Liver (tissue), 9 donors: ENCODE measurements around the gene FER. TPM values are rescaled to one million over a fixed set of nuclear protein-coding genes. Genes with fewer than 3 reads are reported as not detected.

ENCODE experiments used
- DNase-seq: peaks from one replicate; pipeline ENCODE4 v3.0.0-alpha.2; 2017; ENCODE audit warnings: low spot score
- H3K27ac ChIP-seq, 2 donors: one replicate each; pipeline ENCODE4 v1.7.0; 2013; ENCODE audit warnings: inconsistent platforms in 2 of 2, low read length in 2 of 2, control low read depth in 1 of 2, low read depth in 1 of 2, mild to moderate bottlenecking in 1 of 2
- H3K27me3 ChIP-seq, 4 donors: one replicate each; pipeline versions ENCODE4 v1.6.1 to v1.7.0; 2013; ENCODE audit warnings: low read length in 3 of 4, inconsistent platforms in 1 of 4, mild to moderate bottlenecking in 1 of 4, moderate library complexity in 1 of 4; ENCODE audit not compliant: control insufficient read depth in 4 of 4, insufficient read depth in 4 of 4
- H3K36me3 ChIP-seq, 4 donors: one replicate each; pipeline versions ENCODE4 v1.6.1 to v1.7.0; 2013; ENCODE audit warnings: low read length in 3 of 4, mild to moderate bottlenecking in 3 of 4, low read depth in 1 of 4, moderate library complexity in 1 of 4; ENCODE audit not compliant: control insufficient read depth in 4 of 4, insufficient read depth in 3 of 4
- H3K4me1 ChIP-seq, 4 donors: one replicate each; pipeline versions ENCODE4 v1.6.1 to v1.7.0; 2013; ENCODE audit warnings: low read length in 3 of 4, mild to moderate bottlenecking in 3 of 4, moderate library complexity in 1 of 4; ENCODE audit not compliant: control insufficient read depth in 4 of 4, insufficient read depth in 4 of 4
- H3K4me3 ChIP-seq, 3 donors: one replicate each; pipeline versions ENCODE4 v1.6.1 to v1.7.0; 2013; ENCODE audit warnings: low read length in 3 of 3, control low read depth in 1 of 3, low read depth in 1 of 3, mild to moderate bottlenecking in 1 of 3
- H3K9ac ChIP-seq, 2 donors: one replicate each; pipeline ENCODE4 v1.7.0; 2013; ENCODE audit warnings: low read length in 2 of 2, mild to moderate bottlenecking in 2 of 2, moderate library complexity in 2 of 2, control low read depth in 1 of 2, low read depth in 1 of 2
- H3K9me3 ChIP-seq, 4 donors: one replicate each; pipeline versions ENCODE4 v1.6.1 to v1.7.0; 2013; ENCODE audit warnings: low read length in 3 of 4; ENCODE audit not compliant: control insufficient read depth in 4 of 4
- ATF3 ChIP-seq: IDR thresholded peaks from 2 replicates; pipeline ENCODE4 v1.6.1; 2016; ENCODE audit warnings: antibody characterized with exemption
- EGR1 ChIP-seq, 2 donors: IDR thresholded peaks; 2 replicates each; pipeline ENCODE4 v1.6.1; 2016 to 2018; ENCODE audit warnings: antibody characterized with exemption in 2 of 2, low read depth in 2 of 2
- FOXA1 ChIP-seq: IDR thresholded peaks from 2 replicates; pipeline ENCODE4 v1.6.1; 2016; ENCODE audit warnings: antibody characterized with exemption
- FOXA2 ChIP-seq: IDR thresholded peaks from 2 replicates; pipeline ENCODE4 v1.6.1; 2016; ENCODE audit warnings: antibody characterized with exemption
- HNF4G ChIP-seq: IDR thresholded peaks from 2 replicates; pipeline ENCODE4 v1.6.1; 2016; ENCODE audit warnings: antibody characterized with exemption
- NR2F2 ChIP-seq: IDR thresholded peaks from 2 replicates; pipeline ENCODE4 v1.6.1; 2016; ENCODE audit warnings: antibody characterized with exemption
- RAD21 ChIP-seq, 2 donors: IDR thresholded peaks; 2 replicates each; pipeline ENCODE4 v1.6.1; 2016; ENCODE audit warnings: antibody characterized with exemption in 2 of 2, mild to moderate bottlenecking in 2 of 2
- REST ChIP-seq: IDR thresholded peaks from 2 replicates; pipeline ENCODE4 v1.6.1; 2016; ENCODE audit warnings: antibody characterized with exemption, mild to moderate bottlenecking
- RXRA ChIP-seq, 2 donors: IDR thresholded peaks; 2 replicates each; pipeline ENCODE4 v1.6.1; 2017 to 2018; ENCODE audit warnings: antibody characterized with exemption in 2 of 2, mild to moderate bottlenecking in 1 of 2
- SP1 ChIP-seq: IDR thresholded peaks from 2 replicates; pipeline ENCODE4 v1.6.1; 2018; ENCODE audit warnings: antibody characterized with exemption, mild to moderate bottlenecking
- TAF1 ChIP-seq: conservative IDR thresholded peaks from 2 replicates; pipeline ENCODE4 v1.6.1; 2016; ENCODE audit warnings: antibody characterized with exemption, mild to moderate bottlenecking
- WGBS: extraction: QIAGEN DNeasy Blood & Tissue Kit; methylation state at CpG from one replicate; pipeline ENCODE4 v1.1.7; 2013; 5-methylcytosine and 5-hydroxymethylcytosine counted together
- polyA plus RNA-seq, 2 donors: library from polyadenylated mRNA; stranded (reverse) in 1 of 2; unstranded in 1 of 2; fragments of 200-250 nt in 1 of 2; fragments of >200 nt in 1 of 2; fragmentation: Nextera tagmentation in 1 of 2; extraction: Ambion mirVana in 1 of 2; gene quantifications; one replicate each; pipeline versions ENCODE4 v1.2.1 to v1.2.3, GENCODE V29; 2013 to 2015
- total RNA-seq, 2 donors: library from RNA; depleted of rRNA; stranded (reverse); fragments of >200 nt; gene quantifications; one replicate each; pipeline ENCODE4 v1.2.3, GENCODE V29; 2014
- TF ChIP-seq, protein P1 (sequence below): IDR thresholded peaks from 2 replicates; pipeline ENCODE4 v1.6.1; 2016; ENCODE audit warnings: antibody characterized with exemption
- donor health status: healthy.
- donor health status: healthy.
- donor health status: healthy.
- donor health status: healthy.
- donor health status: healthy.

The FER gene
- total and polyA plus RNA-seq, 4 donors: 0.83 to 9.8 (median 5.9) TPM

- no peak overlapping the region for H3K27ac ChIP-seq
- no peaks in the 10 kb centered on the region for H3K36me3 ChIP-seq
- peaks cover 0 to 2% (median 0%) of the 10 kb centered on the region in 4 donors for H3K4me1 ChIP-seq
- TF ChIP-seq REST (no peak), NR2F2 (no peak), RAD21 (IDR thresholded peaks at IDR 0.05) (no peak), FOXA2 (no peak), FOXA1 (no peak), EGR1 (IDR thresholded peaks at IDR 0.05; ENCODE audit: low read depth in 2 of 2) (no peak)
- TF ChIP-seq, protein P1, sequence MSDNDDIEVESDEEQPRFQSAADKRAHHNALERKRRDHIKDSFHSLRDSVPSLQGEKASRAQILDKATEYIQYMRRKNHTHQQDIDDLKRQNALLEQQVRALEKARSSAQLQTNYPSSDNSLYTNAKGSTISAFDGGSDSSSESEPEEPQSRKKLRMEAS: no peak
- DNase-seq: no peak
- H3K9ac ChIP-seq: no peak overlapping the region
- H3K27me3 ChIP-seq: no peaks in the 10 kb centered on the region
- H3K4me3 ChIP-seq: no peak overlapping the region
- 96% methylated on average over 4 of the region's 4 CpGs for WGBS
- no peaks in the 10 kb centered on the region for H3K9me3 ChIP-seq
Measured at GRCh38 chr5:109163336-109163735, 415.6 kb downstream of the FER start.

DNA sequence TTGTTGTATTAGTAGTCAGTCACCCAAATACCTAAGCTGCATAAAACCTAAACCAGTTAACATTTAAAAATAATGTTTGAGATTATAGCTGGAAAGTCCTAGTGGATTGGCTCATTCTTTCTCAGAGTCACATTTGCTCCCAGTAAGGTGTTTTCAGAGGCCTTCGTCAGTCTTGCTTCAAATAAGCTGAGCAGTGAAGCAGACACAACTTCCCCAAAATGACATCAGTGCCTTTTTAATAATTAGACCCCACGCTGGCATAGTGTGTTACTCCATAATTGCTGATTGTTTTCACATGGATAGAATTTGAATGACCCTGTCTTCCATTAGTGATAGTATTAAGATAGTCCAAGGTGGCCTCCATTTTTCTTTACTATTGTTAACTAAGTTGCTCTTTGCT lies 416.3 kb downstream of the FER start:
- Histone ChIP-seq H3K27me3 (no peaks in the 10 kb centered on the region), H3K9me3 (no peaks in the 10 kb centered on the region), H3K27ac (no peak overlapping the region), H3K9ac (no peak overlapping the region), H3K4me3 (no peak overlapping the region), H3K36me3 (no peaks in the 10 kb centered on the region), H3K4me1 (peaks cover 0 to 2% (median 0%) of the 10 kb centered on the region in 4 donors)
- TF ChIP-seq REST: no peak
- no peak for TF ChIP-seq HNF4G
- TF ChIP-seq TAF1: no peak
- TF ChIP-seq RXRA (IDR thresholded peaks at IDR 0.05): no peak
- TF ChIP-seq SP1: no peak
- TF ChIP-seq ATF3: no peak
- TF ChIP-seq, protein P1: no peak
- no peak for TF ChIP-seq FOXA2
- no peak for TF ChIP-seq EGR1 (IDR thresholded peaks at IDR 0.05; ENCODE audit: low read depth in 2 of 2)
- 93% methylated on average over 2 of the region's 2 CpGs for WGBS
- no peak for DNase-seq
